Omental fat pad (tissue), 4 donors: ENCODE data around the gene GDNF. TPM values are rescaled to one million over a fixed set of nuclear protein-coding genes. Genes with fewer than 3 reads are reported as not detected.

Source experiments
- ATAC-seq: fragments of 150-250 bp; one replicate; pipeline ENCODE4 v1.9.1; 2016; ENCODE audit warnings: mild to moderate bottlenecking, moderate library complexity; ENCODE audit not compliant: low FRiP score
- DNase-seq: peaks from one replicate; pipeline ENCODE4 v3.0.0-alpha.2; 2019; ENCODE audit warnings: low spot score
- total RNA-seq, 4 donors: library from RNA; depleted of rRNA; stranded (reverse); fragments of >200 nt; gene quantifications; one replicate each; pipeline ENCODE4 v1.1.0, GENCODE V29; 2016
- TF ChIP-seq, protein P1 (sequence below), 3 donors: fragments of 450-650 bp; IDR thresholded peaks; one replicate each; pipeline ENCODE4 v1.5.1; 2016 to 2017; ENCODE audit warnings: antibody characterized with exemption in 3 of 3, mild to moderate bottlenecking in 3 of 3, moderate library complexity in 2 of 3

GDNF gene
- total RNA-seq, 4 donors from 2014 or later = 0.13 TPM; not detected in 3

DNA sequence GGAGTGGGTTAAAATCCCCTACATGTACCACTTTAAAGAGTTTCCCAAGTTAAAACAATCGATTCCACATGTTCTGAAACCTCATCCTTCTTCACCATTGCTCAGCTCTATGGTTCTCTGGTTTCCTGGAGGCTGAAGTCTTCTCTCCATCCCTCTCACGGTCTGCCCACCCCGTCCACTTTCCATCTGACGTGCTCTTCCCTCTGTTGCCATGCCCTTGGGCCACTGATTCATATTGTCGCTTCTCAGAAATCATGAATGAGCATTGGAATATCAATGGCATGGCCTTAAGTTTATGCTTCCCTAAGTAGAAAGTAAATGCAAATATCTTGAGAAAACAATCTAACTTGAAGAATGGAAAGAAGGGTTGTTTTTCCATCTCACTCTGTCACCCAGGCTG lies 30.9 kb downstream of the GDNF start:
- TF ChIP-seq, protein P1, sequence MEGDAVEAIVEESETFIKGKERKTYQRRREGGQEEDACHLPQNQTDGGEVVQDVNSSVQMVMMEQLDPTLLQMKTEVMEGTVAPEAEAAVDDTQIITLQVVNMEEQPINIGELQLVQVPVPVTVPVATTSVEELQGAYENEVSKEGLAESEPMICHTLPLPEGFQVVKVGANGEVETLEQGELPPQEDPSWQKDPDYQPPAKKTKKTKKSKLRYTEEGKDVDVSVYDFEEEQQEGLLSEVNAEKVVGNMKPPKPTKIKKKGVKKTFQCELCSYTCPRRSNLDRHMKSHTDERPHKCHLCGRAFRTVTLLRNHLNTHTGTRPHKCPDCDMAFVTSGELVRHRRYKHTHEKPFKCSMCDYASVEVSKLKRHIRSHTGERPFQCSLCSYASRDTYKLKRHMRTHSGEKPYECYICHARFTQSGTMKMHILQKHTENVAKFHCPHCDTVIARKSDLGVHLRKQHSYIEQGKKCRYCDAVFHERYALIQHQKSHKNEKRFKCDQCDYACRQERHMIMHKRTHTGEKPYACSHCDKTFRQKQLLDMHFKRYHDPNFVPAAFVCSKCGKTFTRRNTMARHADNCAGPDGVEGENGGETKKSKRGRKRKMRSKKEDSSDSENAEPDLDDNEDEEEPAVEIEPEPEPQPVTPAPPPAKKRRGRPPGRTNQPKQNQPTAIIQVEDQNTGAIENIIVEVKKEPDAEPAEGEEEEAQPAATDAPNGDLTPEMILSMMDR (IDR thresholded peaks at IDR 0.05) = no peak
- DNase-seq (no peak), ATAC-seq (no peak)

DNA sequence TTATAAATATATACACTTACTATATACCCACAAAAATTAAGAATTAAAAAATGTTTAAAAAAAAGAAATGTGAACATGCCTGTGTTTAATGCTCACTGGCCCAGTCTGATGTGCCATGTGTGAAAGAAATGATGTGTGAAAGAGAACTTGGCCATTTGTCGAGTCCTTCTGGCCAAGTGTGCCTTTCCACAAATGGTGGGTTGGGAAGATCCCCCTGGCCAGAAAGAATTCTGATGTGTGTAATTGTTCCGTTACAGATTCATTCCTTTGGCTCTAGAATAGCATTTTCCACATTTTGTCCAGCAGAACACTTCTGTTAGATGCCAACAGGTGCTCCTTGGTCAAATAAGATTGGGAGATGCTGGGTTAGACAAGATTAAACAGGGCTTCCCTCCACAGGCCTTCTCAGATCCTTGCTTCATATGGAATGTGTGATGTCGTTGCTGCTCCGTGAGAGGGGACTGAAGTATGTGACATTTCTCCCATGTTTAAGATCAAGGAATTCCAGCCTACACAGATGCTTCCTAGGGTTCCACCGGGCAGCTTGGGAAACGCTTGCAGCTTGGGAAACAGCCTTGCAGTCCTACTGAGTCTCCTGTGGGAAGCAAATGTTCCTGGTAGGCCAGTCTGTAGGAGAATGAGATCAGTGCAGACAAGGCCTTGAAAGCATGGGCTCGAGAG lies 32.1 kb downstream of the GDNF start:
- TF ChIP-seq, protein P1 (IDR thresholded peaks at IDR 0.05) = no peak
- DNase-seq (no peak), ATAC-seq (no peak)

DNA sequence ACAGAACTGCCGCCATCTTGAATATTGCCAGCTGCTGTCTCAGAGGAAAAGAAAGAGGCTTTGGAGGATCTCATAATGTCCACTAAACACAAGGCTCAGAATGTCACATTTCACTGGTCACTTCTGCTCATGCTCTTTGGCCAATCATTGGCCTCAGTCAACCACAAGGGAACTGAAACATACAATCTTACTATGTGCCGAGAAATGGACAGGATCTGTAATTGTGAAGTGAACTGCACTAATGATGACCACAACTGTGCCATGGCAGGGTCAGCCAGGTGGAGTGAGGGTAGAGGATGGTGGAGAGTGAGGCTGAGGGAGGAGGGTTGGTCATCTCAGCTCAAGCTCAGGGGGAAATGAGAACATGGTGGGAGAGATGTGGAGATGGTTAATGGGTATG lies 32.8 kb downstream of the GDNF start:
- DNase-seq (no peak), ATAC-seq (no peak)
- TF ChIP-seq, protein P1 (IDR thresholded peaks at IDR 0.05) = no peak

DNA sequence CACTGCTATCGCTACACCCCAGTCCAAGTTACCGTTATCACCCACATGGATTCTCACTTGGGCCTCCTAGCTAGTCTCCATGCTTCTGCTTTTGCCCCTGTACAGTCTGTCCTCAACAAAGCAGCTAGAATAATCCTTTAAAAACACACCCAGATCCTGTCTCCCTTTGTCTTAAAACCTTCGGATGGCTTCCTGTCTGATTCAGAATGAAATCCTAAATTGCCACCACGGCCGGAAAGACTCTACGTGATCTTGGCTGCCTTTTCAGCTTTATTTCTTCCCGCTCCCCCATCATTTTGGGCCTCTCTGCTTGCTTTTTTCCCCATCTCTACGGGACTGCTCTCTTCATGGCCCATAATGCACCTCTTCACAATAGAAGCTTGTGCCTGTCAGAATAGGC lies 33.4 kb downstream of the GDNF start:
- TF ChIP-seq, protein P1 (IDR thresholded peaks at IDR 0.05) = no peak

DNA sequence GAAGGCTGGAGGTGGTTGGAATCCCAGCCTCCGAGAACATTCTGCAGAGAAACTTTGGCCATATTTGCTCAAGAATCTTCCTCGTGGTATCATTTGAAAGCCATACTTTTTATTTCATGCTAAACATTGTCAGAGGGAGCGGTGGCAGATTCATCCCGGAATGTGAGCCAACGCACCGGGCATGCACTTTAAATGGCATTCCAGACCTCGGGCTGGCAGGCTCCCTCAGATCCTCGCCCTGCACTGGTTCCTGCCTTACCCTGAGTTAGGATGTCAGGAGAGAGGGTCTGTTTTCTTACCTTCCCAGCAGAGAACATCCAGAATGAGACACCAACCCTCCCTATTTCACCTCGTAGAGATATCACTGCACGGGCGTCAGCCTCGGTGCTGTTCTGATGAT lies 33.8 kb downstream of the GDNF start:
- no peak for ATAC-seq
- TF ChIP-seq, protein P1 (IDR thresholded peaks at IDR 0.05) = no peak
- no peak for DNase-seq

More for the DNA sequence above, 33.4 kb downstream of the GDNF start:
- DNase-seq (no peak), ATAC-seq (no peak)

DNA sequence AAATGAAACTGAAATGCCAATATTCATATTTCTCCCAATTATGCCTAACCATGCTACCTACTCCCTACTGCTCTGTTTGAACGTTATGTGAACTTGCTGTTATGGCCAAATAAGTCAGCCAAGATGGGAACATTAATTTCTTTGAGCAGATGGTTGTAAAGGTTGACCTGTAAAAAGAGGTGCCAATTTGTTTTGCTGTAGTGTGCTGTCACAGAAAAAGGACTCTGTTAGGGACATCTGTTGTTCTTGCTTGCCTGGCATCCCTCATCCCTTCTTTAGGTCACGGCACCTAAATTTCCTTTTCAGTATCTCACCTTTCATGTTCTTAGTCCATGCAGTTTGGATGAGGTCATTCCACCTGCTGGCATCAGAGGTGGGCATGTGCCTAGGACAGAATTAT lies 35.4 kb downstream of the GDNF start:
- ATAC-seq = no peak

DNA sequence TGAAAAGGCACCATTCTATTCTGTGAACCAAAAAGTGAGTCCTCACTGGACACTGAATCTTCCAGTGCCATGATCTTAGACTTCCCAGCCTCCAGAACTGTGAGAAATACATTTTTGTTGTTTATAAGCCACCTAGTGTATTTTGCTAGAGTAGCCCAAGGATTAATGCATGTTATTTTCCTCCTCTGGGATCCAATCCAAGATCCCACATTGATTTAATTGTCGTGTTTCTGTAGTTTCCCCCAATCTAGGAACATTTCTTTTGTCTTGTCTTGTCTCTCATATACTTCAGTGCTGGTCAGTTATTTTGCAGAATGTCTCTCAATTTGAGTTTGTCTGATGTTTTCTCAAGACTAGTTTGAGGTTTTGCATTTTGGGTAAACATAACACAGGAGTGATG lies 36.4 kb downstream of the GDNF start:
- no peak for ATAC-seq
- DNase-seq = no peak
- TF ChIP-seq, protein P1 (IDR thresholded peaks at IDR 0.05) = no peak

More for the DNA sequence above, 35.4 kb downstream of the GDNF start:
- TF ChIP-seq, protein P1 (IDR thresholded peaks at IDR 0.05) = no peak
- no peak for DNase-seq
